Measurements from ENCODE around the gene DIS3. TPM values are rescaled to one million over a fixed set of nuclear protein-coding genes. Genes with fewer than 3 reads are reported as not detected.
"Not testable (repeated sequence)": the region's sequence is repeated elsewhere in the genome, so short reads cannot be mapped to it uniquely, and the experiment has no call there.

Gene DIS3
- total RNA-seq, 1 experiment from 2014 or later, result 40.1 TPM

GRCh38 chr13:72728290-72728605, 53.5 kb downstream of the DIS3 start:
- peaks cover 92% of the 10 kb centered on the region for H3K79me2 ChIP-seq (ENCODE audit: low read length)
- peak overlapping the region; percentile 57 for H3K27ac ChIP-seq (ENCODE audit: low read length)
- H3K9ac ChIP-seq (ENCODE audit: low read length), result peak overlapping the region; percentile 88

GRCh38 chr13:72727417-72728289, 54.0 kb downstream of the DIS3 start, which contains the start of the genes BORA and MZT1:
Gene BORA, plus strand, starts transcription at chr13:72727923. Its CDS starts 1,018 bp downstream, at chr13:72728941.
Gene MZT1, minus strand, starts transcription at chr13:72727629. Its CDS starts 27 bp downstream, at chr13:72727602.
- no peaks in the 10 kb centered on the region for H3K27me3 ChIP-seq (ENCODE audit: low read length)
- peak; percentile 99 for DNase-seq
- no peaks in the 10 kb centered on the region for H3K9me3 ChIP-seq (ENCODE audit: low read length)
- peak within 1 kb of the TSS; percentile 67 for H3K27ac ChIP-seq (ENCODE audit: low read length)
- no peaks in the 10 kb centered on the region for H3K9me2 ChIP-seq (replicated peaks; ENCODE audit: insufficient read depth, low read length)
- H2AFZ ChIP-seq (ENCODE audit: low read length), result peak within 1 kb of the TSS; percentile 75; the same call in 1 of the 2 replicates
- peak within 1 kb of the TSS; percentile 91 for H3K4me2 ChIP-seq (ENCODE audit: low read depth, low read length, poor library complexity, severe bottlenecking)
- peaks cover 93% of the 10 kb centered on the region for H3K79me2 ChIP-seq (ENCODE audit: low read length)
- peak within 1 kb of the TSS; percentile 99 for H3K9ac ChIP-seq (ENCODE audit: low read length)
- H3K4me3 ChIP-seq (ENCODE audit: low read length), result peak within 1 kb of the TSS; percentile 89
- H3K36me3 ChIP-seq (ENCODE audit: insufficient read depth, low read length), result peaks cover 53% of the 10 kb centered on the region
- no peaks in the 10 kb centered on the region for H4K20me1 ChIP-seq (ENCODE audit: insufficient read depth, low read depth, low read length)
- peaks cover 36% of the 10 kb centered on the region for H3K4me1 ChIP-seq (ENCODE audit: low read length)

More at GRCh38 chr13:72728290-72728605, 53.5 kb downstream of the DIS3 start:
- peak overlapping the region; percentile 91 for H3K4me2 ChIP-seq (ENCODE audit: low read depth, low read length, poor library complexity, severe bottlenecking)
- peak; percentile 46 for DNase-seq
- H3K36me3 ChIP-seq (ENCODE audit: insufficient read depth, low read length), result peaks cover 52% of the 10 kb centered on the region
- H3K27me3 ChIP-seq (ENCODE audit: low read length), result no peaks in the 10 kb centered on the region
- H4K20me1 ChIP-seq (ENCODE audit: insufficient read depth, low read depth, low read length), result no peaks in the 10 kb centered on the region
- no peak overlapping the region for H2AFZ ChIP-seq (ENCODE audit: low read length)
- H3K9me3 ChIP-seq (ENCODE audit: low read length), result no peaks in the 10 kb centered on the region
- peaks cover 36% of the 10 kb centered on the region for H3K4me1 ChIP-seq (ENCODE audit: low read length)
- H3K9me2 ChIP-seq (replicated peaks; ENCODE audit: insufficient read depth, low read length), result no peaks in the 10 kb centered on the region
- peak overlapping the region; percentile 89 for H3K4me3 ChIP-seq (ENCODE audit: low read length)

DNA sequence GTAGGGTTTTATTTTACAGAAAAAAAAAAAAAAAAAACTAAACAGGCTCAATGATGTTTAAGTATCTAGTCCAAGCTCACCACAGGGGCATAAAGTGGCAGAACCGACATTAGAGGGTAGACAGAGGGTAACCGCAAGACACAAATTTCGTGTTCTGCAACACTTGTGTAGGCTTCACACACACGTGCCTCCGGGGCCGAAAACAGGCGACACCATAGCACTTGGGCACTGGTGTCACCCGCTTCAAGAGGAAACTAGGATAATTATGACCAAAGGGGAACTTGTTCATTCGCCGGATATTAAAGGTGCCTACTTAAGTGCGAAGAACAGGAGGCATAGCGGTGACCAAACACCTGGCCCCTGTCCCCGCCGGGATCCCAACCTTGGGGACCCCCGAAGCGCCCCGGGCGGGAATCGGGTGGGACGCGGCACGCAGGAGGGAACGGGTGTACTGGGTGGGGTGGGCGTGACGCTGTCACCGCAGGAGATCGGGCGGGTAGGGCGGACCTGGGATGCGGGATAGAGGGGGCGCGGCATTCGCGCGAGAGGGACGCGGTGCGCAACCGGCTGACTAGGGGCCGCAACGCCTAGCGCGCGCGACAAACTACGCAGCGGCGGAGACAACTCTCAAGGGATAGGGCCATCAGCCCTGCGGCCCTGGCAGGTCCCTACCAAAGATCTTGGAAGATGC, 54.8 kb downstream of the DIS3 start:
- H3K9ac ChIP-seq (ENCODE audit: low read length), result peak overlapping the region; percentile 99
- peak overlapping the region; percentile 75; the same call in 1 of the 2 replicates for H2AFZ ChIP-seq (ENCODE audit: low read length)
- peaks cover 56% of the 10 kb centered on the region for H3K36me3 ChIP-seq (ENCODE audit: insufficient read depth, low read length)
- H3K4me1 ChIP-seq (ENCODE audit: low read length), result peaks cover 36% of the 10 kb centered on the region
- DNase-seq, result peak; percentile 81
- H4K20me1 ChIP-seq (ENCODE audit: insufficient read depth, low read depth, low read length), result no peaks in the 10 kb centered on the region
- no peaks in the 10 kb centered on the region for H3K27me3 ChIP-seq (ENCODE audit: low read length)
- H3K79me2 ChIP-seq (ENCODE audit: low read length), result peaks cover 96% of the 10 kb centered on the region
- no peaks in the 10 kb centered on the region for H3K9me3 ChIP-seq (ENCODE audit: low read length)
- peak overlapping the region; percentile 67 for H3K27ac ChIP-seq (ENCODE audit: low read length)
- H3K4me3 ChIP-seq (ENCODE audit: low read length), result peak overlapping the region; percentile 89
- peak overlapping the region; percentile 82 for H3K4me2 ChIP-seq (ENCODE audit: low read depth, low read length, poor library complexity, severe bottlenecking)
- no peaks in the 10 kb centered on the region for H3K9me2 ChIP-seq (replicated peaks; ENCODE audit: insufficient read depth, low read length)

GRCh38 chr13:72726185-72726584, 55.5 kb downstream of the DIS3 start:
- H3K4me1 ChIP-seq (ENCODE audit: low read length), result peaks cover 36% of the 10 kb centered on the region
- not testable (repeated sequence) for H4K20me1 ChIP-seq (ENCODE audit: insufficient read depth, low read depth, low read length); H3K27me3 ChIP-seq (ENCODE audit: low read length); H2AFZ ChIP-seq (ENCODE audit: low read length); H3K9me2 ChIP-seq (replicated peaks; ENCODE audit: insufficient read depth, low read length); DNase-seq; H3K9me3 ChIP-seq (ENCODE audit: low read length); H3K27ac ChIP-seq (ENCODE audit: low read length)
- H3K4me3 ChIP-seq (ENCODE audit: low read length), result peak overlapping the region; percentile 89
- peak overlapping the region; percentile 99 for H3K9ac ChIP-seq (ENCODE audit: low read length)
- H3K79me2 ChIP-seq (ENCODE audit: low read length), result peaks cover 96% of the 10 kb centered on the region
- H3K36me3 ChIP-seq (ENCODE audit: insufficient read depth, low read length), result peaks cover 57% of the 10 kb centered on the region
- H3K4me2 ChIP-seq (ENCODE audit: low read depth, low read length, poor library complexity, severe bottlenecking), result peak overlapping the region; percentile 82

DNA sequence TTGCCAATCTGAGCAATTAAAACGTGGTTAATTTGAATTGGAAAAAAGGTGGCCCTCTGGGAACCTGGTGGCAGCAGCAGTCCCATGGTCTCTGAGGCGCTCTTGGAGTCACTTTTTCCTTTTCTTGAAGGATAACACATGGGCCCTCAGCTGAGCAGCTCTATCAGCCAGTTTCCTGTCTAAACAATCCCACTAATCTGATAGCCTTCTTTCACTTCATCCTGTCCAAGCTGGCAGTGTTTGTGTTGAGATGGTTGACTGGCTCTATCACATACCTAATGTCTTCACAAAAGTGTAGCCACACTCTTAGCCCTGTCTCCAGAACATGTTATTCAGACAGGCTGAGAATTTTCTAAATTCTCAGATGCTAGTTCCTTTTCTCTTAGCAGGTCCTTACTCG, 64.9 kb downstream of the DIS3 start:
- Histone ChIP-seq H3K4me3 (ENCODE audit: low read length) (no peak overlapping the region), H2AFZ (ENCODE audit: low read length) (no peak overlapping the region), H3K9me2 (replicated peaks; ENCODE audit: insufficient read depth, low read length) (no peaks in the 10 kb centered on the region), H3K4me2 (ENCODE audit: low read depth, low read length, poor library complexity, severe bottlenecking) (no peak overlapping the region), H3K9ac (ENCODE audit: low read length) (no peak overlapping the region), H3K27ac (ENCODE audit: low read length) (no peak overlapping the region), H3K9me3 (ENCODE audit: low read length) (no peaks in the 10 kb centered on the region), H4K20me1 (ENCODE audit: insufficient read depth, low read depth, low read length) (peaks cover 16% of the 10 kb centered on the region; the same call in 1 of the 2 replicates), H3K4me1 (ENCODE audit: low read length) (no peaks in the 10 kb centered on the region), H3K79me2 (ENCODE audit: low read length) (peaks cover 99% of the 10 kb centered on the region), H3K36me3 (ENCODE audit: insufficient read depth, low read length) (peaks cover 89% of the 10 kb centered on the region), H3K27me3 (ENCODE audit: low read length) (no peaks in the 10 kb centered on the region)
- DNase-seq, result no peak

Small RNAs within 50 kb of the gene (small RNA-seq; reads per million reads assigned to genes)
- gene RNU6-80P, result not detected

Other genes starting within 250 kb of the DIS3 start
- 12.8 and 67.4 TPM in 2 replicates for gene MZT1, start 54.3 kb downstream of the DIS3 start, total RNA-seq (2014; rRNA removed; shearing (Covaris generic); ENCODE audit: low replicate concordance)
- 15.8 and 42.3 TPM in 2 replicates for gene BORA, start 54.0 kb downstream of the DIS3 start, total RNA-seq (2014; rRNA removed; shearing (Covaris generic); ENCODE audit: low replicate concordance)
- 27.8 and 39.1 TPM in 2 replicates for gene PIBF1, start 233 bp upstream of the DIS3 start, total RNA-seq (2014; rRNA removed; shearing (Covaris generic); ENCODE audit: low replicate concordance)